Measurements from ENCODE around the gene MACF1. TPM values are rescaled to one million over a fixed set of nuclear protein-coding genes. Genes with fewer than 3 reads are reported as not detected.
A peak's percentile ranks its signal among the peaks of the same experiment; 100 is the strongest.

The MACF1 gene
- total RNA-seq, 2 experiments from 2014 or later: 248 to 252 TPM

- peak overlapping the region; percentile 2 for H3K4me3 ChIP-seq (ENCODE audit: low read length)
- no peaks in the 10 kb centered on the region for H3K27me3 ChIP-seq (ENCODE audit: control insufficient read depth in 1 of 2, insufficient read depth in 2 of 2, low read length in 2 of 2)
- Mint-ChIP-seq H3K4me3 (peak overlapping the region; percentile 77), H3K4me1 (ENCODE audit: low read depth) (peaks cover 82% of the 10 kb centered on the region), H3K27ac (peak overlapping the region; percentile 93), H3K27me3 (no peaks in the 10 kb centered on the region), H3K9me3 (no peaks in the 10 kb centered on the region), H3K36me3 (ENCODE audit: low read depth) (no peaks in the 10 kb centered on the region)
- DNase-seq (peak; percentile 31 to 94 (median 61)), ATAC-seq (ENCODE audit: poor library complexity) (peak; percentile 66)
- H3K4me1 ChIP-seq (ENCODE audit: insufficient read depth, low read length): peaks cover 68% of the 10 kb centered on the region
- H3K9me3 ChIP-seq (ENCODE audit: control insufficient read depth in 1 of 2, insufficient read depth in 1 of 2, low read length in 2 of 2): no peaks in the 10 kb centered on the region
- ChIA-PET CTCF (interaction anchor here (1.2 to 3.6 kb wide), 3 partner anchors 12 to 62 kb away, joined by 4 to 20 read pairs (median 8); no protein-coding TSS in a partner anchor), POLR2A (interaction anchor here (0.9 to 2.9 kb wide), 6 partner anchors 9 to 34 kb away, joined by 4 to 10 read pairs (median 6); no protein-coding TSS in a partner anchor)
- no peak for TF ChIP-seq CTCF (IDR thresholded peaks at IDR 0.05)
- no peaks in the 10 kb centered on the region for H3K36me3 ChIP-seq (ENCODE audit: insufficient read depth, low read length)
- peak overlapping the region; percentile 81 to 85 for H3K27ac ChIP-seq (ENCODE audit: low read depth in 1 of 2, low read length in 2 of 2)
- intact Hi-C loops (cut with DNase I, micrococcal nuclease): loop anchor here in 1 of 2 experiments (1.0 to 2.0 kb wide), 3 partner anchors 9 to 18 kb away; no protein-coding TSS in a partner anchor
Observed at GRCh38 chr1:39196244-39197215, 8.0 kb upstream of the MACF1 start.

GRCh38 chr1:39199593-39199992, 4.9 kb upstream of the MACF1 start:
- H3K4me3 ChIP-seq (ENCODE audit: low read length): no peak overlapping the region
- no peaks in the 10 kb centered on the region for H3K9me3 Mint-ChIP-seq
- no peaks in the 10 kb centered on the region for H3K36me3 Mint-ChIP-seq (ENCODE audit: low read depth)
- peak overlapping the region; percentile 93 for H3K27ac Mint-ChIP-seq
- DNase-seq (no peak), ATAC-seq (ENCODE audit: poor library complexity) (no peak)
- TF ChIP-seq CTCF (IDR thresholded peaks at IDR 0.05): no peak
- H3K27me3 ChIP-seq (ENCODE audit: control insufficient read depth in 1 of 2, insufficient read depth in 2 of 2, low read length in 2 of 2): no peaks in the 10 kb centered on the region
- no peaks in the 10 kb centered on the region for H3K27me3 Mint-ChIP-seq
- H3K4me1 ChIP-seq (ENCODE audit: insufficient read depth, low read length): peaks cover 46% of the 10 kb centered on the region
- no peaks in the 10 kb centered on the region for H3K9me3 ChIP-seq (ENCODE audit: control insufficient read depth in 1 of 2, insufficient read depth in 1 of 2, low read length in 2 of 2)
- CTCF ChIA-PET: interaction anchor here (1.3 to 3.6 kb wide), 2 partner anchors 15 kb away, joined by 4 to 20 read pairs; no protein-coding TSS in a partner anchor
- H3K4me1 Mint-ChIP-seq (ENCODE audit: low read depth): peaks cover 73% of the 10 kb centered on the region
- POLR2A ChIA-PET: interaction anchor here (1.1 to 1.2 kb wide), 2 partner anchors 16 to 54 kb away, joined by 3 read pairs; no protein-coding TSS in a partner anchor
- peak overlapping the region in 1 of 2 donors; percentile 1 for H3K27ac ChIP-seq (ENCODE audit: low read depth in 1 of 2, low read length in 2 of 2)
- no peaks in the 10 kb centered on the region for H3K36me3 ChIP-seq (ENCODE audit: insufficient read depth, low read length)
- intact Hi-C loops (cut with DNase I, micrococcal nuclease): no loop called here
- no peak overlapping the region for H3K4me3 Mint-ChIP-seq

GRCh38 chr1:39205102-39205780, 746 bp downstream of the MACF1 start:
- intact Hi-C loops (cut with DNase I, micrococcal nuclease): loop anchor here in 1 of 2 experiments (1.0 kb wide), 3 partner anchors 8 to 13 kb away; no protein-coding TSS in a partner anchor
- Histone ChIP-seq H3K4me1 (ENCODE audit: insufficient read depth, low read length) (peaks cover 26% of the 10 kb centered on the region), H3K36me3 (ENCODE audit: insufficient read depth, low read length) (no peaks in the 10 kb centered on the region), H3K27me3 (ENCODE audit: control insufficient read depth in 1 of 2, insufficient read depth in 2 of 2, low read length in 2 of 2) (no peaks in the 10 kb centered on the region), H3K4me3 (ENCODE audit: low read length) (peak overlapping the region; percentile 56), H3K9me3 (ENCODE audit: control insufficient read depth in 1 of 2, insufficient read depth in 1 of 2, low read length in 2 of 2) (no peaks in the 10 kb centered on the region), H3K27ac (ENCODE audit: low read depth in 1 of 2, low read length in 2 of 2) (peak overlapping the region; percentile 52 to 70)
- TF ChIP-seq CTCF (IDR thresholded peaks at IDR 0.05): no peak
- DNase-seq (peak in 13 of 14 experiments; percentile 26 to 75 (median 55)), ATAC-seq (ENCODE audit: poor library complexity) (peak; percentile 76)
- POLR2A ChIA-PET: interaction anchor here (0.6 to 4.3 kb wide), 12 partner anchors 8 to 57 kb away, joined by 3 to 86 read pairs (median 8); no protein-coding TSS in a partner anchor
- peaks cover 63% of the 10 kb centered on the region for H3K4me1 Mint-ChIP-seq (ENCODE audit: low read depth)
- peaks cover 4% of the 10 kb centered on the region for H3K36me3 Mint-ChIP-seq (ENCODE audit: low read depth)
- no peaks in the 10 kb centered on the region for H3K27me3 Mint-ChIP-seq
- peak overlapping the region; percentile 93 for H3K4me3 Mint-ChIP-seq
- no peaks in the 10 kb centered on the region for H3K9me3 Mint-ChIP-seq
- CTCF ChIA-PET: interaction anchor here (1.0 to 10.4 kb wide), 11 partner anchors 10 to 76 kb away, joined by 3 to 92 read pairs (median 5); no protein-coding TSS in a partner anchor
- peak overlapping the region; percentile 90 for H3K27ac Mint-ChIP-seq
